GM21717 (cell line): Measurements from ENCODE around the gene PRAMEF10.
"Not testable (repeated sequence)": the region's sequence is repeated elsewhere in the genome, so short reads cannot be mapped to it uniquely, and the experiment has no call there.

Experiments used
- ATAC-seq: cut with Tn5 transposase; IDR thresholded peaks from one replicate; pipeline ENCODE4 v1.9.1; 2021; ENCODE audit warnings: mild to moderate bottlenecking, moderate library complexity; ENCODE audit not compliant: unreplicated experiment

Gene PRAMEF10

GRCh38 chr1:12898170-12898569, at the start of gene PRAMEF10:
TSS of gene PRAMEF10 (minus strand) at chr1:12898270. CDS start at chr1:12895847, 2,423 bp downstream.
- not testable (repeated sequence) for ATAC-seq

DNA sequence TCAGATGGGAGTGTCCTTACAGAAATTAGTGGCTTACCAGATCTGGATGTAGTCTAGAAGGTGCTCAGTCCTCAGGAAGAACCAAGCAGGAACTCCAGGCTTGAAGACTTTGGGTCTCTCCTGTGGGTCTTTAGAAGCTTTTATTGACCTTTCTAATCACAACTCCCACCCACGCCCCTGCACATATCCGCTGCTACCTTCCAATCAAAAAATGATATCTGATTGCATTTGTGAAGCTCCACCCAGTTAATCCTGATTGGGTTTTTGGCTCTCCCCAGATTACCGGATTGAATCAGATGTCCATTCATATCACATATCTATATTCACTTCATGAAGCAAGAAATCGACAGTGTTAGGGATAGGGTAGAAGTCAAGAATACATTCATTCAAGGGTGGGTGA, 49.4 kb upstream of the PRAMEF10 start, which contains the start of gene PRAMEF6:
PRAMEF6 (minus strand) TSS at position 101 of the 400 bp plus-strand sequence. CDS start 5,062 bp downstream, outside the sequence.
- ATAC-seq = not testable (repeated sequence)

GRCh38 chr1:12924368-12924767, 26.3 kb upstream of the PRAMEF10 start:
- not testable (repeated sequence) for ATAC-seq

DNA sequence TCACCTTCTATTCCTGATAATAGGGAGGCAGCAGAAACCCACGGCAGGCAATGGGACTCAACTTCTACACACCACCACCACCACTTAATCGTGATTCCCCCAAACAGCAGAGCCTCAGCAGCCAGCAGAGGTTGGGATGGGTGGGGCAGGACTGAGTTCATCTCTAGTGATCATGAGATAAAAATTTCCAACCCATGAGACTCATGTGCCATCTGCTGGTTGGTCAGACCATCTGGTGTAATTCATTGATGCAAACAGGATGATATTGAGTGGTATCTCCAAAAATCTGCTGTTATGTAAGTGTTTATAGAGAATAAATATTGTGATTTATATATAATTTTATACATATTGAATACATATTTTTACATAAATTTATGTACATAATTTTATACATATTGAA, 23.7 kb upstream of the PRAMEF10 start:
- ATAC-seq = not testable (repeated sequence)

GRCh38 chr1:12916310-12916709, 18.2 kb upstream of the PRAMEF10 start, which contains the start of gene PRAMEF7:
TSS of gene PRAMEF7 (plus strand) at chr1:12916610. CDS start at chr1:12917693, 1,083 bp downstream.
- ATAC-seq = not testable (repeated sequence)

- ATAC-seq = not testable (repeated sequence)
These were observed 5.9 kb upstream of the PRAMEF10 start for GRCh38 chr1:12903793-12904572.

DNA sequence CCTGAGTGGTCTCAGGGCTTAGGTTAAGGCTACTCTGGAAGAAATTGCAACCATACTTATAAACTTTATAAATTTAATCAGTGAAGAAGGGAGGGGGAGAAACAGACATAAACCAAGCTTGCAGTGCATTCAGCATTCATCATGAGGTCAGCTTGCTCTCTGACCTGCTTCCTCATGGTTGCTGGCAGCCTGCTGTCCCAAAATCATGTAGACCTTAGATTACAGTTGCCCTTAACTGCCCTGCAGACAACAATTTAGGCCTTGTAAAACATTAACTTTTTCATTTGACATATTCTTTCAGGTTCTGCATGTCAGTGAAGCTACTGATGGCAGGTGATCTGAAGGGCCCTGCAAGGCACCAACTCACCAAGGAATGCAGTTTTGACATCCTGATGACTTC, 1.1 kb upstream of the PRAMEF10 start:
- ATAC-seq = not testable (repeated sequence)

- not testable (repeated sequence) for ATAC-seq
These were observed 12.0 kb downstream of the PRAMEF10 start, which contains the start of gene PRAMEF4 for GRCh38 chr1:12886101-12886500. TSS of gene PRAMEF4 (minus strand) at chr1:12886201. CDS start at chr1:12883394, 2,807 bp downstream.

DNA sequence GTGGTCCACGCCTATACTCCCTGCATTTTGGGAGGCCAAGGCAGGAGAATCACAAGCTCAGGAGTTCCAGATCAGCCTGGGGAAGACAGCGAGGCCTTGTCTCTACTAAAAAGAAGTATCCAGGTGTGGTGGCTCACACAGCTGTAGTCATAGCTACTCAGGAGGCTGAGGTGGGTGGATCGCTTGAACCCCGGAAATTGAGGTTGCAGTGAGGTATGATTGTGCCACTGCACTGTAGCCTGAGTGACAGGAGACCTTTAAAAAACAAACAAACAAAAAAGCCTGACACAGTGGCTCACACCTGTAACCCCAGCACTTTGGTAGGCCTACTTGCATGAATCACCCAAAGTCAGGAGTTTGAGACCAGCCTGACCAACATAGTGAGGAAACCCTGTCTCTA, 19.6 kb downstream of the PRAMEF10 start:
- not testable (repeated sequence) for ATAC-seq

DNA sequence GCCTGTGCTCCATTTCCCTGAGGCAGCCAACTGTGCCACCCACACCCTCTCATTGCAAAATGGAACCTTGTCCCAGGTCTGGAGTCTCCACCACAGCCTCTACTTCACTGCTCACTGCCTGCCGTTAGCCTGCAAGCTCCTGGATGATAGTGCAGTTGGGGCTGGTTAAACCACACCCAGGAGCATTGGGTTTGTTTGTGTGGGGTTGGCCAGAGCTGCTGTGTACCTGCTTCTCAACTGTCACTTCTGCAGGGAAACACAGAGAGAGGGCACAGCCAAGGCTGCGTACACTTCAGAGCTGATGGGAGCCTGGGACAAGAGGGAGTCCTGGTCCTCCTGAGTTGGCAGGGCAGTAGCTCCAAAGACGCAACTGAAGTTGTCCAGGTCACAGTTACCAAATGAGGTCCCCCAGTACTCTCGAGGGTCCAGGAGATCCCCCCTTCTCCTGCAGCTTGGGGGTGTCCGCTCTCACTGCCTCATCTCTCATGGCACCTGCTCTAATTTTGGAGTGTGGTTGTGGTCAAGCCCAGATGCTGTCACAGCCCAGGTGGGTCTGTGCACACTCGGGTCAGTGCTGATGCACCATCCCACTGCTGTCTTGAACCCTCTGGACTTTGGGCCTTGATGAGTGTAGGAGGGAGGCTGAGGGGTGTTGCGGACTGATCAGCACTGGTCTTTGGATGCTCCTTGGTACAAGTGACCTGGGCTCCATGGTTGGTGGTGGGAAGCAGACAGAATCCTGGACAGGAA, 34.8 kb downstream of the PRAMEF10 start:
- ATAC-seq = not testable (repeated sequence)

GRCh38 chr1:12856786-12857185, 41.3 kb downstream of the PRAMEF10 start, which contains the start of gene PRAMEF2:
TSS of gene PRAMEF2 (plus strand) at chr1:12857086. CDS start at chr1:12859010, 1,924 bp downstream.
- not testable (repeated sequence) for ATAC-seq

- ATAC-seq = no peak
These were observed 46.3 kb downstream of the PRAMEF10 start for GRCh38 chr1:12851779-12852178.

DNA sequence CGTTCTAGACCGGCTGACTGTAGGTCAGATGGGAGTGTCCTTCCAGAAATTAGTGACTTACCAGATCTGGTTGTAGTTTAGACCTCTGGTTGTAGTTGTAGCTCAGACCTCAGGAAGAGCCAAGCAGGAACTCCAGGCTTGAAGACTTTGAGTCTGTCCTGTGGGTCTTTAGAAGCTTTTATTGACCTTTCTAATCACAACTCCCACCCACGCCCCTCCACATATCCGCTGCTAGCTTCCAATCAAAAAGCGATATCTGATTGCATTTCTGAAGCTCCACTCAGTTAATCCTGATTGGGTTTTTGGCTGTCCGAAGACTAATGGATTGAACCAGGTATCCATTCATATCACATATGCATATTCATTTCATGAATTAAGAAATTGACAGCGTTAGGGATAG, 49.5 kb downstream of the PRAMEF10 start, which contains the start of gene HNRNPCL1:
HNRNPCL1 (minus strand) TSS at position 101 of the 400 bp plus-strand sequence. CDS start 431 bp downstream, outside the sequence.
- not testable (repeated sequence) for ATAC-seq
